Fibroblast of lung (primary cell): ENCODE data around the gene DGCR8.

Source experiments
- EZH2 ChIP-seq: IDR thresholded peaks from 2 replicates; pipeline ENCODE4 v1.5.1; 2012; ENCODE audit warnings: low read length, control low read depth, mild to moderate bottlenecking; ENCODE audit errors: missing control alignments
- TF ChIP-seq, protein P1 (sequence below), 2 donors: IDR thresholded peaks in 1 of 2; conservative IDR thresholded peaks in 1 of 2; 1 replicate in 1 of 2; 2 replicates in 1 of 2; pipeline ENCODE4 v1.5.1; 2011 to 2012; ENCODE audit warnings: low read length in 2 of 2, control low read depth in 1 of 2, inconsistent platforms in 1 of 2, low read depth in 1 of 2, mild to moderate bottlenecking in 1 of 2

DNA sequence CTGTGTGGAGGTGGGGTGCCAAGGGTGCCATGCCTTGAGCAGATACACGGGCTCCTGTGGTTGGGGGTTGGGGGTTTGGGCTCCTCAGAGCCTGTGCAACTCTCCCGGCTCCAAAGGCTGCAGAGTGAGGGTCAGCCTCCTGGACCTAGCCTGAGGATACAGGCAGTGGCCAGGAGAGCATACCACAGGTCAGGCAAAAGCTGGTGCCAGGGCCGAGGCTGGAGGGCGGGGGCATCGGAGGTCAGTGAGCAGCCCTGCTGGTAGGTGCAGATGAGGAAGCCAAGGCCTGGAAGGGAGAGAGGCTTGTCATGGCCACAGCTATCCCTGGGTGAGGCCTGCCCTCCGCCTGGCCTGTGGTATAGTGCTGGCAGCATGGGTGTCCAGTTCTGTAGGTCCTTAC, 25.6 kb upstream of the DGCR8 start:
- TF ChIP-seq, protein P1, sequence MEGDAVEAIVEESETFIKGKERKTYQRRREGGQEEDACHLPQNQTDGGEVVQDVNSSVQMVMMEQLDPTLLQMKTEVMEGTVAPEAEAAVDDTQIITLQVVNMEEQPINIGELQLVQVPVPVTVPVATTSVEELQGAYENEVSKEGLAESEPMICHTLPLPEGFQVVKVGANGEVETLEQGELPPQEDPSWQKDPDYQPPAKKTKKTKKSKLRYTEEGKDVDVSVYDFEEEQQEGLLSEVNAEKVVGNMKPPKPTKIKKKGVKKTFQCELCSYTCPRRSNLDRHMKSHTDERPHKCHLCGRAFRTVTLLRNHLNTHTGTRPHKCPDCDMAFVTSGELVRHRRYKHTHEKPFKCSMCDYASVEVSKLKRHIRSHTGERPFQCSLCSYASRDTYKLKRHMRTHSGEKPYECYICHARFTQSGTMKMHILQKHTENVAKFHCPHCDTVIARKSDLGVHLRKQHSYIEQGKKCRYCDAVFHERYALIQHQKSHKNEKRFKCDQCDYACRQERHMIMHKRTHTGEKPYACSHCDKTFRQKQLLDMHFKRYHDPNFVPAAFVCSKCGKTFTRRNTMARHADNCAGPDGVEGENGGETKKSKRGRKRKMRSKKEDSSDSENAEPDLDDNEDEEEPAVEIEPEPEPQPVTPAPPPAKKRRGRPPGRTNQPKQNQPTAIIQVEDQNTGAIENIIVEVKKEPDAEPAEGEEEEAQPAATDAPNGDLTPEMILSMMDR (conservative IDR thresholded peaks at IDR 0.05 in 1 of 2, IDR thresholded peaks at IDR 0.05 in 1 of 2; ENCODE audit: low read depth in 1 of 2, low read length in 2 of 2) = no peak
- TF ChIP-seq EZH2 = no peak
